EL (cell line): ENCODE measurements around the gene PTPRK.
A peak's percentile ranks its signal among the peaks of the same experiment; 100 is the strongest.

ENCODE experiments used
- DNase-seq: peaks from one replicate; pipeline ENCODE4 v3.0.0-alpha.2; 2016

The PTPRK gene

DNA sequence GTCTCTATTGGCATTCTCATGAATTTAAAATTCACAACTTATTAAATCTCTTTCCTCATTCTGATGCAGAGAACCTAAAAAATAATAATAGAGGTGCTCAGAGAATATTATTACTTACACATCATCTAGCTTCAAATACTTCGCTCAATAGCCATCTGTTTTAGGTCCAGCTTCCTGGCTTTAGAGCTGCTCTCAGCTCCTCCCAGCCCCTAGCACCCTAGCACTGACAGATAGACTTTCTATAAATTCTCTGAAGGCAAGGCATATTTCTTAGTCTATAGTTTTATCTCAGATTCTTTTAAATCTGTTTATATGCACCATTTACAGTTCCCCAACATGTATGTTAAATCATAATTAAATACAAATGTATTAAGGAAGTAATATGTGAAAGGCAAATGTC, 281.3 kb downstream of the PTPRK start:
- no peak for DNase-seq

GRCh38 chr6:128238225-128238624, 282.2 kb downstream of the PTPRK start:
- no peak for DNase-seq

GRCh38 chr6:128235556-128235955, 284.8 kb downstream of the PTPRK start:
- peak; percentile 1 for DNase-seq

- DNase-seq: no peak
Measured at GRCh38 chr6:128233531-128233930, 286.9 kb downstream of the PTPRK start.

GRCh38 chr6:128230267-128230989, 290.0 kb downstream of the PTPRK start:
- DNase-seq: no peak

- DNase-seq: no peak
Measured at GRCh38 chr6:128225612-128226011, 294.8 kb downstream of the PTPRK start.

- DNase-seq: no peak
Measured at GRCh38 chr6:128216917-128217316, 303.5 kb downstream of the PTPRK start.

DNA sequence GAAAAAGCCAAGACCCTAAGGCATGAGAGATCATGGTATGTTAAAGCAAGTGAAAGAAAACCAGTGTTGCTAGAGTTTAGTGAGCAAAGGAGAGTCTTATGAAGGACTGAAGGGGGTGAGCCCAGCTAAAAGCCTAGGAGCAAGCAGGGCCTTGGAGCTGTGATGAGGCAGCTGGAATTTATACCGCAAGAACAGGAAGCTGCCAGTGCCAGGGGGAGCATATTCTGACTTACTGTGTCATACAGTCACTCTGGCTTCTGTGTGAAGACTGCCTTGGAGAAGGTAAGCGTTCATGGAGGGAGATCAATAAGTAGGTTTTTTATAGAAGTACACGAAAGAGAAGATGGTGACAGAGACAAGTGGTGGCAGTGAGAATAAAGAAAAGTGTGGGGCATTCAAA, 310.6 kb downstream of the PTPRK start:
- peak; percentile 90 for DNase-seq

DNA sequence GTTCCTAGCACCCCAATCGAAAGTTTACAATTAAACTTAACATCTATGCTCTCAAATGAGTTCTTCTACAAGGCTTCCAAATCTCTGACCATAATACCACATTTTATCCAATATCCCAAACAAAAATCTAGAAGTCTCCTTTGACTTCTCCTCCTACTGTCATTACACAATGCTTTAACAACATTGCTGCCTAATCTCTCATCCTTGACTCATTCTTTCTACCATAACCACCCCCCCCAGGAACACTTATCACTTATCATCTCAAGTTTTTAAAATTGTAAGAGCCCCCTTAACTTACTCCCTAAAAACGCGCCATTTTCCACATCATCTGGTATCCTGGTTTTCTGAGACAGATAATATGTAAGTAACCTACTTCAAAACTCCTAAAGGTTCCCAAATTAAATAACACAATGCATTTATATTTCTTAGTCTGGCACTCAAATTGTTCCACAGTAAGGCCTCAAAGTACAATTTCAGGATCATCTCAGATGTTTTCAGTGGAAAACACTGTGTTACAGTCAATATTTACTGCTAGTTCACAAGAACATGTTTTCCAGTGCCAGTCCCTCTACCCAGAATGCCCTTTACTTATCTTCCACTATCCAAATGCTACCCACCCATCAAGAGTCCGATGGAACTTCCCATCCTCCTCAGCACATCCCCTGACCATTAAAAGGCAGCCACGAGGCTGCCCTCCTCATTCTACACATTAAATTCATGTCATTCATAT, 311.4 kb downstream of the PTPRK start:
- DNase-seq: peak; percentile 71

DNA sequence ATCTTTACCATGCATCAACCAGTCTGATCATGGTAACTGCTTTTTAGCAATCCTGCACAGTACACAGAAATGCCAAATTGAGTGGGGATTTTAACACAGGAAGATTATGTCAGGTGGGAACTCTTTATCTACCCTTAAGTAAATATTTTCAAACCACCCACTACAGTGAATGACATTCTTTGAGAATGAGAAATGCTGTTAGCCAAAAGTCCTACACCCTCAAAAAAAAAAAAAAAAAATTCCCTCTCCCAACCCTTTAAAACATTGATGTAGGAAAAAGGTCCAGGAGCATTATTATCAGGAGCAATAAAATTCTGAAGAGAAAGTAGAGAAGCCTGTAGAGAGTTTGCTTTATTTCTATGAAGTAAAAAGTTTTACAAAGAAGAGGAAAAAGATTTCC, 312.3 kb downstream of the PTPRK start:
- DNase-seq: peak; percentile 65

- no peak for DNase-seq
Measured at GRCh38 chr6:128206610-128207426, 313.6 kb downstream of the PTPRK start.

- peak; percentile 87 for DNase-seq
Measured at GRCh38 chr6:128204616-128205015, 315.8 kb downstream of the PTPRK start.

DNA sequence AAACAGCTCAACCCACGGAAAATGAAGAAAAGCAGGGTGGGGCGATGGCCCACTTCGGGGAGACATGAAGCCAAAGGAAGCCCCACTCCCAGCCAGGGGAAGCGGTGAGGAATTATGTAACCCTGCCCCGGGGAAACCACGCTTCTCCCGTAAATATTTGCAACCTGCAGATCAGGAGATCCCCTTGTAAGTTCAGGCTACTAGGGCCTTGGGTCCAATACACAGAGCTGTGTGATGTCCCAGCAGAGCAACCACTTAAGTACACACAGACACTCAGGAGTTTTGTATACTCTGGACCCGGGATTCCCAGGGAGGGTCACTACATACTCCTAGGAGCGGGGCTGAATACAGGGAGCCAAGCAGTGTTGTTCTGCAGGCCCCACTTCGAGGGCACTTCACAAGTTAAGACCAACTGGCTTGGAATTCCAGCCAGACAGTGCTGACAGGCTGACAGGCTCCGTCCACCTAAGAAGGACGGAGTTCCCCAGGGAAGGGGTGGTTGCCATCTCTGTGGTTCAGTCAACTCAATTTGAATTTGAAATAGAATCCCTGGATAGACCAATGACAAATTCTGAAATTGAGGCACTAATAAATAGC, 318.1 kb downstream of the PTPRK start:
- DNase-seq: no peak

GRCh38 chr6:128200789-128201188, 319.6 kb downstream of the PTPRK start:
- DNase-seq: no peak

- DNase-seq: no peak
Measured at GRCh38 chr6:128199461-128199860, 320.9 kb downstream of the PTPRK start.

- no peak for DNase-seq
Measured at GRCh38 chr6:128192972-128193371, 327.4 kb downstream of the PTPRK start.

DNA sequence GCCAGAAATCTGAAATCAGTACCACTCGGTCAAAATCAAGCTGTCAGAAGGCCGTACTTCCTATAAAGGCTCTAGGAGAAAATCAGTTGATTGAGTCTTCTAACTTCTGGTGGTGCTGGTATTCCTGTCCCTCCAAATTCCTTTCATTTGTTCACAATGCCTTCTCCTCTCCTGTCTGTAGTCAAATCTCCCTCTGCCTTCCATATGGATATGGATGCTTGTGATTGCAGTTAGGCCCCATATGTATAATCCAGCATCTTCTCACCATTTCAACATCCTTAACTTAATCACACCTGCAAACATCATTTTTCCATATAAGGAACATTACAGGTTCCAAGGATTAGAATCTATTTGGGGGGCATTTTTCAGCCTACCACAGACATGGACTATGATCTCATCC, 331.7 kb downstream of the PTPRK start:
- DNase-seq: no peak

GRCh38 chr6:128186729-128187128, 333.7 kb downstream of the PTPRK start:
- DNase-seq: no peak

DNA sequence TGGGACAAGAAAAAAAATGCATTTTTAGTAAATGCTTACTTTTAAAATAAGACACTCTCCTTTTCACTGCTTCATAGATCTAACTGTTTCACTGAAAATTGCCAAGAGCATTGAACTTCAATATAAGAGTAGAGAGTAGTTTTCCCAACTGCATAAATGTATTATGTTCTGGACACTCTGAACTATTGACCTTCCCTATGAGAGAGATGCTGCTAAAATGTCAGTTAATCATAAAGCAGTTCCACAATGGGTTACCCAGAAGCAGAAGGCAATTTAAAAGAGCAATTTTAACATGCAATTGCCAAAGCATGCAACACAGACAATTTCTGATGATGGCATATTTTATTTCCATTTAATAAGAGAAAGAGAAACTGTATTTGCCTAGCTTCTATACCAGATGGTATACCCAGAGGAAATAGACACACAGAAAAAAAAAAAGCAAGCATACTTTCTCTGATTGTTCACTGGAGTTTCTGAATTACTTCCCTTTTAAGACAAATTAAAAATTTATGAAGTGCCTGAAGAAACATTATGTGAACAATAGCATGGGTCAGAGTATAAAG, 340.4 kb downstream of the PTPRK start:
- DNase-seq: no peak

DNA sequence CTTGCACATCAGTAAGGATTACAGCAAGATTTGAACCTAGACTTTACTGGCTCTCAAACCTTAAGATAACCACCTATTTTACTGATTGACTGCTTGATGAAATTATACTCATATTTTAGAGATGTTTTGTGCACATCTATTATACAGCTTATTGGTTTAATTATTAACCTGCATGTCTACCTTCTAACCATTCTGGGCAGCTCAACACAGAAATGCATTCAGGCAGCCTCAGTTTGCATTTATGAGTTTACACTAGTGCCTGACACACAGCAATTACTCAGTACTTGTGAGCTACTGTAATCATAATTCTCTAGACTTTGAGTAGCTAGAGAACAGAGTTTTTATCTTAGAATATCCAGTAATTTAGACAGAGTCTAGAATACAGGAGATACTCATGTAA, 345.7 kb downstream of the PTPRK start:
- no peak for DNase-seq

DNA sequence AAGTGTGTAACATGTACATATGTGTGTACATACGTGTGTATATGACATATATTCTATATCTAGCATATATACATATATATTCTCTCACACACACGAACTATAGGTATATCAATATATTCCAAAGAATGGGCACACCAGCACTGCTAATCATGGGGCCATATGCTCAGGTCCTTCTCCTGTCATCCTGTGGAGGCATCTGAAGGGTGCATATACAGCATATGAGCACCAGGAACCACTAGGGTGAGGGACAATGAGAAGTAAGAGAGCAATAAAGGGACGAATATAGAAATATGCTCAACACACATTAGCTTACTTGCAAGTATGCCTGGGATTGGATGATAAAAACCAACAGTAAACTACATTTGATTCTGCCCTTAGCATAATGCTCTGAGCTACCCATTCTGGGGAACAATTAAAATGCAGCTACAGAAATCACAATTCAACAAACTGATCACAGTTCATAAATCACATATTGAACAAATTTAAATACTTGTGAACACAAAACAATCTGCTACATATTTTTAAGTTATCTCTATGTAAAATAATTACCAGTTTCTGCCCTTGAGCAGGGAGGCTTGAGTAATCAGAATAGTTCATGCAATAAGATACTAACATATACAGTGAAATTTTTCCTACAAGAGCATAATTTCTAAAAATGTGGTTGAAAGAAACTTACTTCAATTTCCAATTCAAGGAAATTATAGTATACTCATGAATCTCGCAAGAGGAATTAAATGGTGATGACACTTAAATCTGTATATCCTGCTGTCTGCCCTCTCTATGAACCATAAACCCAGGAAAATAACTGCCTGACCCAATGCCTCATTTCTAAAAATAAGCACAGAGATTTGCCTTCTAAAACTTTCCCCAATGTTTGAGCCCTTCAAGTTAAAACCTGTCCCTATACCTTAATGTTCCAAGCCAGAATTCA, 347.4 kb downstream of the PTPRK start:
- no peak for DNase-seq

- no peak for DNase-seq
Measured at GRCh38 chr6:128172081-128172480, 348.3 kb downstream of the PTPRK start.
